ENCODE measurements around the gene KIF26A.
A peak's percentile ranks its signal among the peaks of the same experiment; 100 is the strongest.
"Not testable (repeated sequence)": the region's sequence is repeated elsewhere in the genome, so short reads cannot be mapped to it uniquely, and the experiment has no call there.

KIF26A gene

DNA sequence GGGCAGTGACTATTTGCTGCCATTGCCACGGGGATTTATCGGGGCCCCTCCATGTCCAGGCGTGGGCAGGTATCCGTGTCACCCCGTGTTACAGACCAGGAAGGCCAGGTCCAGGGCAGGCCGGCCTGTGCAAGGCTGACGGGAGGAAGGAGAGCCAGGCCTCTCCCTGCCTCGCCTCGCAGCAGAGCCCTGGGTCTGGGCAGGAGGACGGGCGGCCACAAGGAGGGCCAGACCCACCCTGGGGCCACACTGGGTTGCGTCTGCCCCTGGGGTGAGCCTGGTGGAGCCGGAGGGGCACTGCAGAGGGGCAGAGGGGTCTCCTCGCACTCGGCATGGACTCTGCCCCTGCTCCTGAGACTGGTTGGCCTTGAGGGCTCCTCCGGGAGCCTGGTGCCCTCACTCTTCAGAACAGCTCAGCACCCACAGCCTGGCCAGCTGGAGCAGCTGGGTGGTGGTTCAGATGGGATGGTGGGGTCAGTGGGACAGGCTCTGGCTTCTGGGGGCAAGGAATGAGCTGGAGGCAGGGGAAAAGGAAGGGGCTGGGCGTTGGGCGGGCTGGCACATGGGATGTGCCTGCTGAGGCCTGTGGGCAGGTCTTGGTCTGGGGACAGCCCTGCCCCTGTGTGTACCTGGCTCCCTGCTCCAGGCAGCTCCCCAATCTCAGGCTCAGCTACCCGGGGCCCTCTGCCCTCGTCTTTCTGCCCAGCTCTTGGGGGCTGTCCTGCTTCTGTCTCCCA is 53.9 kb downstream of the KIF26A start:
- DNase-seq (ENCODE audit: low spot score): no peak

- no peak for DNase-seq (ENCODE audit: low spot score)
Observed at GRCh38 chr14:104192883-104193245, 54.5 kb downstream of the KIF26A start.

- DNase-seq (ENCODE audit: low spot score): no peak
Observed at GRCh38 chr14:104194016-104194415, 55.6 kb downstream of the KIF26A start.

DNA sequence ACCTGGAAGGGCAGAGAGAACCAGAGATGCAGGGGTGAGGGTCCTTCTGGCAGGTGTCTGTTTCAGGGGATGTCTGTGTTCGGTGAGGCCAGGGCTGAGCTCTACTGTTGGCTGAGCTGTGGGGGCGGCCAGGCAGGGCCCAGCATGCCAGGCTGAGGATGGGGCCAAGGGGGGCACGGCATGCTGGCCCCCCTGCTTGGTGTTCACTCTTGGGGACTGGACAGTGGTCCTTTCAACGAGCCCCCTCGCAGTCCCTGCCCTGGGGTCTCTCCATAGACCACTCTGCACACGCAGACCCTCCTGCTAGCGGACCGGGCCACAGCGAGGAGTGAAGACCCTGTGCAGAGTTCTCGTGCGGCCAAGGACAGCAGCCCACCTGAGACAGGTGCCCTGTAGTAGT is 56.3 kb downstream of the KIF26A start:
- no peak for DNase-seq (ENCODE audit: low spot score)

GRCh38 chr14:104195361-104195760 is 57.0 kb downstream of the KIF26A start:
- no peak for DNase-seq (ENCODE audit: low spot score)

DNA sequence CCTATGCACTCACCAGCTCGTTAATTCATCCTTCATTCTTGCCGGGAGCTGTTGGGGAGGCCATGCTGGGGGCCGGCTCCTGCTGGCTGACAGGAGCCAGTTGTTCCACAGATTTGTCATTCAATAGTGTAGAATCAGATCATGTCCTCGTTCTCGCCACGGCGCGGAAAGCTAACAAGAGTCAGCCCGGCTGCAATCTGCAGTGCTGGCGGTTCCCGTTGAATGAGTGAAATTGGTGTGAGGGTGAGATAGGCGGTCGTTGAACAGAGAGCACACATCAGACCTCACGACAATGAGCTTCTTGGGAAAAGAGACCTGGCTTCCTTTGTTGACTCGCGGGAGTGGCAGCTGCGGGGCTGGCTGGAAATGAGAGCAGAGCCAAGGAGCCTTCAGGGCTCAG is 57.5 kb downstream of the KIF26A start:
- DNase-seq (ENCODE audit: low spot score): no peak

GRCh38 chr14:104196461-104197140 is 58.2 kb downstream of the KIF26A start:
- peak; percentile 17 for DNase-seq (ENCODE audit: low spot score)

DNA sequence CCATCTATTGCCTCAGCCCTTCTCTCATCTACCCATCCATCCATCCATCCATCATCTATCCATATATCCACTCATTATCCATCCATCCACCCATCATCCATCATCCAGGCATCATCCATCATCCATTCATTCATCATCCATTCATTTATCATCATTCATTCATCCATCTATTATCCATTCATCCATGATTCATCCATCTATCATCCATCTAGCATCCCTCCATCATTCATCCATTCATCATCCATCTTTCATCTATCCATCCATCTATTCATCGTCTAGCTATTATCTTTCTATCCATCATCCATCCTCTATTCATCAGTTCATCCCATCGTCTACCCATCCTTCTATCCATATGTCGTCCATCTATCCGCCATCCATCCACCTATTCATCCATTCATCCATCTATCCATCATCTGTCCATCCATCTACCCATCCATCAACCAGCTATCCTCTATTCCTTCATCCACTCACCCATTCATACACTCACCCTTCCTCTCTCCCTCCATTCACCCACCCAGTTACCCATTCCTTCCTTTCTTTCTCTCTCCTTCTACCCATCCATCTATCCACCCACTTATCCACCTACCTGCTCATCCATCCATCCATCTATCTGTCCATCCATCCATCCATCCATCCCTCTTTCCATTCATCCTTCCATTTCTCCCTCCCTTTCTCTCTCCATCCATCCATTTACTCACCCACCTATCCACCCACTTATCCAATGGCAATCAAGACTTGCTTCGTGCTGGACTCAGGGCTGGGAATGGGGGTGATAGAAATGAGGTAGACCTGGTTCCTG is 59.3 kb downstream of the KIF26A start:
- no peak for DNase-seq (ENCODE audit: low spot score)

- DNase-seq (ENCODE audit: low spot score): no peak
Observed at GRCh38 chr14:104199266-104199895, 61.0 kb downstream of the KIF26A start.

GRCh38 chr14:104200106-104200505 is 61.7 kb downstream of the KIF26A start:
- no peak for DNase-seq (ENCODE audit: low spot score)

DNA sequence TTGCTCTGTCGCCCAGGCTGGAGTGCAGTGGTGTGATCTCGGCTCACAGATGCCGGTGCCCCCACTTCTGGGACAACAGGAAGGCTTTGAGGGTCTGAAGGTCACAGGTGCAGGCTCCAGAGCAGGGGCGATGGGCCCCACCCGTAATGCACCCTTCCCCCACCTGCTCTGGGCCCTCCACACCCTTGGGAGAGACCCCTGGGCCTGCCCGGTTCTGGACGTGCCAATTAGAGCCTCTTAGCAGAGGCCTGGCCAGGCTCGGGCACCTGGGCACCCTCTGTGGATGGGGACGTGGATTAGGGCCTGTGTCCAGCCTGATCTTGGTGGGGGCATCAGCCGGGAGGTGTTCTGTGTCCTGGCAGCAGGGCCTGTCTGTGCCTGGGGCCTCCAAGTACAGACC is 62.2 kb downstream of the KIF26A start:
- DNase-seq (ENCODE audit: low spot score): no peak

GRCh38 chr14:104201063-104201462 is 62.7 kb downstream of the KIF26A start:
- DNase-seq (ENCODE audit: low spot score): no peak

GRCh38 chr14:104201496-104201895 is 63.1 kb downstream of the KIF26A start:
- no peak for DNase-seq (ENCODE audit: low spot score)

DNA sequence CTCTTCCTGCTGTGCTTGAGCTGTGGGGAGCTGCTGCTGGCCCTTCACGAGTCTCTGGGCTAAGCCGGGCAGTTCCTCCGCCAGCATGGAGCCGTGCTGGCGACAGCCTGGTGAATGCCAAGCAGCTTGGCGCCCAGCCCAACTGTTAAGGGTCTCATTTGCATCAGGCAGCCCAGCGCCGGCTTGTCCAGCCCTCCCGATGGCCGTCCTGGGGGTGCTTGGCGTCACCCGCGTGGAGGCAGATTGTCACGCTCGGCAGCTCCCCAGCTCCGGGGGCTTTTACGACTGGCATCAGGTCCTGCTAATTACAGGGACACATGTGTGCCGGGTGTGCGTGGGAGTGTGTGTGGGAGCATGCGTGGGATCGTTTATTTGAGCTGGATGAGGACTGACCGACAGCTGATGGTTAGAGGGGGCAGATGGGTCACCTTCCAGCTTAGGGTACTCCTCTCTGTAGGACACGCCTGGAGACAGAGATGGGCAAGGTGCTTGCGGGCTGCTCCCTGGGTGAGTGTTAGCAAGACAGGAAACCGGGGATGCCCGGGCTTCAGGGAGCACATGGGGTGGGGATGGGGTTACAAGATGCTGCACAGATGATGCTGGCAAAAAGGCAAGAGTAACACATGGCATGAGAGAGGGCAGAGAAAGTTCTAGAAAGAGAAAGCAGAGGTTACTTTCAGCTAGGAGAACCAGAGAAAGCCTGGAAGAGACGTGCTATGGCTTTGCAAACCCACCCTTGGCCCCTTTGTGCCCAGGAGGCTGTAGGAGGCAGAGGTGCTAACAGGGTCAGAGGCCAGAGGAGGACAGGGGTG is 64.1 kb downstream of the KIF26A start:
- DNase-seq (ENCODE audit: low spot score): peak; percentile 4

DNA sequence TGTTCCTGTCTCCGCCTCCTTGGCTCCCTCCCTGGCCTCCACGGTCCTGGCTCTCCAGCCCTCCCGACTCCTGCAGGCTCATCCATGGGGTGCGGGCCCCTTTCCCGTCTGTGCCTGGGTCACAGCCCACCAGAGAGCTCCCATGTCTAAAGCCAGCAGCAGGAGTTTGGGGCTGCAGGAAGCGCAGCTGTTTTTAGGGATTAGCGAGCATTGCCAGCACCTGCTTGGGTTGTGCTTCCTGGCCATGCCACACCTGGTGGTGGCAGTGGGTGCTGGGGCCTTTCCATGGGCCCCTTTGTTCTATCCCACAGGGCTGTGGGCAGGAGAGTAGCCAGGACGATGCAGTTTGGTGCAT is 64.7 kb downstream of the KIF26A start:
- no peak for DNase-seq (ENCODE audit: low spot score)

- DNase-seq (ENCODE audit: low spot score): no peak
Observed at GRCh38 chr14:104204660-104205149, 66.3 kb downstream of the KIF26A start.

- no peak for DNase-seq (ENCODE audit: low spot score)
Observed at GRCh38 chr14:104205781-104206180, 67.4 kb downstream of the KIF26A start.

DNA sequence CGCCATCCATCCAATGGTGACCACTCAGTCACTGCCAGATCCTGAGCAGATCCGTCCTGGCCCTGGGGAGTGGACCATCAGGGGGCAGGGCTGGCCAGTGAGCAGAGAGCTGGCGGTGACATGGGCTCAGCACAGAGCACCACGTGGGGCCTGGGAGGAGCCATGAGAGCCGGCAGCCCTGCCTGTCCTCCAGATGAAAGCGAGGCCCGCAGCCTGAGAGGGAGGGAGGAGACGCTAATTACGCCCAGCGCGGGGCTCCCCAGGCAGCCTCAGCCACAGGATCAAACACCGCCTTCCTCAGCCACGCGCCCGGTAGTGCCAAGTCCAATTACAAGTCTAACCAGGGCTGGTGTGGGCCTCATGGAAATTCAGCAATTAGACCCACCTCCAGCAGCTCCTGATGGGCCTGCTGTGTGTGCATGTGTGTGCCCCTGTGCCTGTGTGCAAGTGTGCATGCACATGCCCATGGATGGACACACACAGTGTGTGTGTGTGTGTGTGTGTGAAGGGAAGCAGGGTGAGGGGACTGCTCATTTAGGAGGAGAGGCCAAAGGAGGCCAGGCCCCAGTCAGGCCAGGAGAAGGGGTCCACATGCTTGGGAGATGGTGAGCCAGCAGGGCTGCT is 68.0 kb downstream of the KIF26A start:
- DNase-seq (ENCODE audit: low spot score): peak; percentile 3

DNA sequence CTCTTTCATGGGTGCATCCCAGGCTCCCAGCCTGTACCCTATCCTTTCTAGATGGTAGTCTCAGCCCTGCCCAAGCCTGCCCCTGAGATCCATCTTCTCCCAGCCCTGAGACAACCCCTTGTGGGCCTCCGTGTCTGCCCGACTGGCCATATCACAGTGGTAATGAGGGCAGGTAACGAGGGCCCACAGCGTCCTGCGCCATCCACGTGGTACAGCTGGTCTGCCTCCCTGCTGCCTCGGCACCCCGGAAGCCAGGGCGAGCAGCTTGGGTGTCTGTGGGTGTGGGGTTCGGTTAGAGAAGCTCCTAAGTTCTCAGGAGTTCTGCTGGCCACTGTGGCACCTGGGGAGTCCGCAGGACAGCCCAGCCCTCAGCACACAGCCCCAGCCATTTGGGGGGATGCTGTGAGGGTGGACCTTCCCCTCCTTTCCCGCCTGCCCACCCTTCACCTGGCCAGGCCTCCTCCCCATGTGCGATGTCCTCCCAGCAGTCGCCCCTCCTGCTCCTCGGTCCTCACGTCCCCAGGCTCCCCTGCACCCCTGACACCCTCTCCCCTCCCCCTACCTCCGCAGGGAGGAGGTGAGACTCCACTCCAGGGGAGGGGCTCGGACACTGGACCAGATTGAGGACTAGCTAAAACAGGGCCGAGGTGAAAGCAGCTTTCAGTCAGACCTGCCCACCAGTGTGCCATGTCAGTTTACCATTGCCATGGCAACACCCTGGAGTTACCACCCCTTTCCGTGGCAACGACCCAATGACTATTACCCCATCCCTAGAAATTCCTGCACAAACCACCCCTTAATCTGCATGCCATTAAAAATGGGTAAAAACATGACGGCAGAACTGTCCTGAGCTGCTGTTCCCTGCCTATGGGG is 69.0 kb downstream of the KIF26A start:
- no peak for DNase-seq (ENCODE audit: low spot score)

DNA sequence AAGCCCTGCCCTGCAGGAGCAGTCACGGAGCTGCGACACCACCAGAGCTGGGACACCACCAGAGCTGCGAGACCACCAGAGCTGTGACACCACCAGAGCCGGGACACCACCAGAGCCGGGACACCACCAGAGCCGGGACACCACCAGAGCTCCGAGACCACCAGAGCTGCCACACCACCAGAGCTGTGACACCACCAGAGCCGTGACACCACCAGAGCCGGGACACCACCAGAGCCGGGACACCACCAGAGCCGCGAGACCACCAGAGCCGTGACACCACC is 69.6 kb downstream of the KIF26A start:
- DNase-seq (ENCODE audit: low spot score): not testable (repeated sequence)
